Uterus (tissue), 2 donors: ENCODE results near the gene KIF14.

ENCODE experiments used
- CTCF ChIP-seq, 4 experiments: fragments of 200-600 bp in 2 of 4; fragments of 450-650 bp in 2 of 4; sonication (generic) in 2 of 4; IDR thresholded peaks; one replicate each; pipeline ENCODE4 v1.5.1; 2016 to 2019; ENCODE audit warnings: antibody characterized with exemption in 4 of 4, mild to moderate bottlenecking in 2 of 4, moderate library complexity in 1 of 4
- POLR2A ChIP-seq, 2 donors: fragments of 450-650 bp; IDR thresholded peaks; one replicate each; pipeline ENCODE4 v1.6.1; 2016; ENCODE audit warnings: antibody characterized with exemption in 2 of 2, mild to moderate bottlenecking in 1 of 2, moderate library complexity in 1 of 2

DNA sequence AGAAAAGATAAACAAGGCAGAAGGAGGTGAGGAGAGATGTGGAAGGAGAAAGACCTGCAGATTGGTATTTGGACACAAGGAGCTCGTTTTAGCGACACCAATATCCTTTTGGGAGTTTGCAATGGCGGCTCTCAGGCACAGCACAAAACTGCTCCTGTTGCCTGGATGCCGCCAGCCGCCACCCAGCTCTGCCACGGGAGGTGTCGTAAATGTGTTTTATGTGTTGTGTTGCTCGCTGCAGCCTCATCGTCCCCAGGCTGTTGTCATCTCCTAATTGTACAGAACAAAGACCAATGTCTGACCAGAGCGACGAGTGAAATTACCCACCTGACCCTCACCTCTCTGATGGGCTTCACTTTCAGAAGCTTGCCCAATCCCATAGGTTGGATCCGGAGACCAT lies 114.1 kb downstream of the KIF14 start:
- no peak for TF ChIP-seq CTCF (IDR thresholded peaks at IDR 0.05)
- no peak for TF ChIP-seq POLR2A (IDR thresholded peaks at IDR 0.05)
